ENCODE results near the gene PIP5K1B.

GRCh38 chr9:68704498-68704813 lies 584 bp upstream of the PIP5K1B start:
- TF ChIP-seq ARNTL (CRISPR knock-in tag; IDR thresholded peaks at IDR 0.05; ENCODE audit: borderline replicate concordance, low read depth), result no peak
- no peak for TF ChIP-seq ESRRG (CRISPR knock-in tag; IDR thresholded peaks at IDR 0.05)
- TF ChIP-seq PATZ1 (CRISPR knock-in tag; IDR thresholded peaks at IDR 0.05; ENCODE audit: borderline replicate concordance), result no peak
- TF ChIP-seq SNAI2 (CRISPR knock-in tag; IDR thresholded peaks at IDR 0.05), result no peak
- no peak for TF ChIP-seq GLIS3 (CRISPR knock-in tag; IDR thresholded peaks at IDR 0.05)
- no peak for TF ChIP-seq CSRNP3 (CRISPR knock-in tag; IDR thresholded peaks at IDR 0.05)
- TF ChIP-seq CSDC2 (CRISPR knock-in tag; IDR thresholded peaks at IDR 0.05), result no peak

Data from SK-N-SH treated with all-trans-retinoic acid at 6 μM for 48 hours (cell line).